ENCODE measurements around the gene KDM4B. TPM values are rescaled to one million over a fixed set of nuclear protein-coding genes. Genes with fewer than 3 reads are reported as not detected.

KDM4B gene
- total RNA-seq, 2 donors from 2014 or later, result 33.8 to 83.5 TPM

GRCh38 chr19:4986056-4986455, 17.1 kb downstream of the KDM4B start:
- no peak for ATAC-seq (replicated peaks)
- peaks cover 12% of the 10 kb centered on the region for H3K36me3 Mint-ChIP-seq (ENCODE audit: low read depth)
- no peak overlapping the region for H3K4me3 Mint-ChIP-seq
- H3K4me1 Mint-ChIP-seq, result no peaks in the 10 kb centered on the region
- no peaks in the 10 kb centered on the region for H3K27me3 Mint-ChIP-seq
- no peaks in the 10 kb centered on the region for H3K9me3 Mint-ChIP-seq
- no peak overlapping the region for H3K27ac Mint-ChIP-seq

- H3K4me3 Mint-ChIP-seq, result no peak overlapping the region
- no peaks in the 10 kb centered on the region for H3K27me3 Mint-ChIP-seq
- H3K36me3 Mint-ChIP-seq (ENCODE audit: low read depth), result peaks cover 12% of the 10 kb centered on the region
- H3K4me1 Mint-ChIP-seq, result no peaks in the 10 kb centered on the region
- no peaks in the 10 kb centered on the region for H3K9me3 Mint-ChIP-seq
- ATAC-seq (replicated peaks), result no peak
- no peak overlapping the region for H3K27ac Mint-ChIP-seq
These were observed 17.6 kb downstream of the KDM4B start for GRCh38 chr19:4986471-4986891.

GRCh38 chr19:4987256-4987655, 18.3 kb downstream of the KDM4B start:
- Mint-ChIP-seq H3K4me3 (no peak overlapping the region), H3K9me3 (no peaks in the 10 kb centered on the region), H3K4me1 (no peaks in the 10 kb centered on the region), H3K36me3 (ENCODE audit: low read depth) (peaks cover 12% of the 10 kb centered on the region), H3K27me3 (no peaks in the 10 kb centered on the region), H3K27ac (no peak overlapping the region)
- ATAC-seq (replicated peaks), result no peak

GRCh38 chr19:4987692-4988370, 18.9 kb downstream of the KDM4B start:
- H3K4me3 Mint-ChIP-seq, result no peak overlapping the region
- ATAC-seq (replicated peaks), result no peak
- H3K4me1 Mint-ChIP-seq, result no peaks in the 10 kb centered on the region
- H3K36me3 Mint-ChIP-seq (ENCODE audit: low read depth), result peaks cover 8% of the 10 kb centered on the region
- no peaks in the 10 kb centered on the region for H3K9me3 Mint-ChIP-seq
- H3K27ac Mint-ChIP-seq, result no peak overlapping the region
- no peaks in the 10 kb centered on the region for H3K27me3 Mint-ChIP-seq

- no peaks in the 10 kb centered on the region for H3K9me3 Mint-ChIP-seq
These were observed 19.9 kb downstream of the KDM4B start for GRCh38 chr19:4988770-4989251.

GRCh38 chr19:4990306-4990705, 21.4 kb downstream of the KDM4B start:
- Mint-ChIP-seq H3K27ac (no peak overlapping the region), H3K9me3 (no peaks in the 10 kb centered on the region), H3K4me1 (no peaks in the 10 kb centered on the region), H3K36me3 (ENCODE audit: low read depth) (peaks cover 27% of the 10 kb centered on the region), H3K27me3 (no peaks in the 10 kb centered on the region), H3K4me3 (no peak overlapping the region)
- no peak for ATAC-seq (replicated peaks)

More at GRCh38 chr19:4988770-4989251, 19.9 kb downstream of the KDM4B start:
- peaks cover 16% of the 10 kb centered on the region for H3K36me3 Mint-ChIP-seq (ENCODE audit: low read depth)
- no peaks in the 10 kb centered on the region for H3K4me1 Mint-ChIP-seq
- no peak overlapping the region for H3K27ac Mint-ChIP-seq
- H3K27me3 Mint-ChIP-seq, result no peaks in the 10 kb centered on the region
- ATAC-seq (replicated peaks), result no peak
- no peak overlapping the region for H3K4me3 Mint-ChIP-seq

GRCh38 chr19:4991538-4991937, 22.6 kb downstream of the KDM4B start:
- peaks cover 36% of the 10 kb centered on the region for H3K36me3 Mint-ChIP-seq (ENCODE audit: low read depth)
- H3K4me1 Mint-ChIP-seq, result no peaks in the 10 kb centered on the region
- no peak for ATAC-seq (replicated peaks)
- H3K27ac Mint-ChIP-seq, result no peak overlapping the region
- no peaks in the 10 kb centered on the region for H3K27me3 Mint-ChIP-seq
- H3K9me3 Mint-ChIP-seq, result no peaks in the 10 kb centered on the region
- no peak overlapping the region for H3K4me3 Mint-ChIP-seq

GRCh38 chr19:4991996-4992698, 23.2 kb downstream of the KDM4B start:
- H3K27ac Mint-ChIP-seq, result no peak overlapping the region
- ATAC-seq (replicated peaks), result no peak
- H3K9me3 Mint-ChIP-seq, result no peaks in the 10 kb centered on the region
- H3K4me1 Mint-ChIP-seq, result no peaks in the 10 kb centered on the region
- peaks cover 38% of the 10 kb centered on the region for H3K36me3 Mint-ChIP-seq (ENCODE audit: low read depth)
- H3K27me3 Mint-ChIP-seq, result no peaks in the 10 kb centered on the region
- no peak overlapping the region for H3K4me3 Mint-ChIP-seq

GRCh38 chr19:4993683-4994082, 24.8 kb downstream of the KDM4B start:
- H3K36me3 Mint-ChIP-seq (ENCODE audit: low read depth), result peaks cover 44% of the 10 kb centered on the region
- H3K4me1 Mint-ChIP-seq, result no peaks in the 10 kb centered on the region
- H3K9me3 Mint-ChIP-seq, result no peaks in the 10 kb centered on the region
- H3K27me3 Mint-ChIP-seq, result no peaks in the 10 kb centered on the region
- no peak overlapping the region for H3K4me3 Mint-ChIP-seq
- no peak for ATAC-seq (replicated peaks)
- H3K27ac Mint-ChIP-seq, result no peak overlapping the region

- H3K4me1 Mint-ChIP-seq, result peaks cover 14% of the 10 kb centered on the region
- ATAC-seq (replicated peaks), result no peak
- H3K9me3 Mint-ChIP-seq, result no peaks in the 10 kb centered on the region
- no peak overlapping the region for H3K4me3 Mint-ChIP-seq
- H3K27me3 Mint-ChIP-seq, result no peaks in the 10 kb centered on the region
- no peak overlapping the region for H3K27ac Mint-ChIP-seq
- peaks cover 42% of the 10 kb centered on the region for H3K36me3 Mint-ChIP-seq (ENCODE audit: low read depth)
These were observed 27.8 kb downstream of the KDM4B start for GRCh38 chr19:4996701-4997100.

- Mint-ChIP-seq H3K27ac (no peak overlapping the region), H3K4me3 (no peak overlapping the region), H3K27me3 (no peaks in the 10 kb centered on the region), H3K36me3 (ENCODE audit: low read depth) (peaks cover 42% of the 10 kb centered on the region), H3K9me3 (no peaks in the 10 kb centered on the region), H3K4me1 (peaks cover 16% of the 10 kb centered on the region)
- no peak for ATAC-seq (replicated peaks)
These were observed 28.4 kb downstream of the KDM4B start for GRCh38 chr19:4997297-4997696.

GRCh38 chr19:5000120-5000611, 31.3 kb downstream of the KDM4B start:
- Mint-ChIP-seq H3K4me1 (peaks cover 24% of the 10 kb centered on the region), H3K4me3 (no peak overlapping the region), H3K9me3 (no peaks in the 10 kb centered on the region), H3K27me3 (no peaks in the 10 kb centered on the region), H3K36me3 (ENCODE audit: low read depth) (peaks cover 30% of the 10 kb centered on the region), H3K27ac (no peak overlapping the region)
- ATAC-seq (replicated peaks), result no peak

GRCh38 chr19:5001615-5002014, 32.7 kb downstream of the KDM4B start:
- peak; percentile 38 for ATAC-seq (replicated peaks)
- Mint-ChIP-seq H3K9me3 (no peaks in the 10 kb centered on the region), H3K36me3 (ENCODE audit: low read depth) (peaks cover 20% of the 10 kb centered on the region), H3K4me1 (peaks cover 24% of the 10 kb centered on the region), H3K27me3 (no peaks in the 10 kb centered on the region), H3K27ac (no peak overlapping the region), H3K4me3 (no peak overlapping the region)

GRCh38 chr19:5002143-5002542, 33.2 kb downstream of the KDM4B start:
- Mint-ChIP-seq H3K9me3 (no peaks in the 10 kb centered on the region), H3K4me3 (no peak overlapping the region), H3K27ac (no peak overlapping the region), H3K27me3 (no peaks in the 10 kb centered on the region), H3K4me1 (peaks cover 24% of the 10 kb centered on the region), H3K36me3 (ENCODE audit: low read depth) (peaks cover 18% of the 10 kb centered on the region)
- ATAC-seq (replicated peaks), result no peak

GRCh38 chr19:5003781-5004180, 34.9 kb downstream of the KDM4B start:
- Mint-ChIP-seq H3K4me1 (peaks cover 24% of the 10 kb centered on the region), H3K4me3 (no peak overlapping the region), H3K27ac (no peak overlapping the region)

More at GRCh38 chr19:5003781-5004180, 34.9 kb downstream of the KDM4B start:
- ATAC-seq (replicated peaks), result no peak
- Mint-ChIP-seq H3K36me3 (ENCODE audit: low read depth) (peaks cover 23% of the 10 kb centered on the region), H3K9me3 (no peaks in the 10 kb centered on the region), H3K27me3 (no peaks in the 10 kb centered on the region)

All from activated T-helper 17 cell treated with anti-CD3 and anti-CD28 coated beads, Interleukin-2, amount 50 U/mL, for 72 hours (primary cell).